ENCODE results near the gene NDUFB5.

Gene NDUFB5

DNA sequence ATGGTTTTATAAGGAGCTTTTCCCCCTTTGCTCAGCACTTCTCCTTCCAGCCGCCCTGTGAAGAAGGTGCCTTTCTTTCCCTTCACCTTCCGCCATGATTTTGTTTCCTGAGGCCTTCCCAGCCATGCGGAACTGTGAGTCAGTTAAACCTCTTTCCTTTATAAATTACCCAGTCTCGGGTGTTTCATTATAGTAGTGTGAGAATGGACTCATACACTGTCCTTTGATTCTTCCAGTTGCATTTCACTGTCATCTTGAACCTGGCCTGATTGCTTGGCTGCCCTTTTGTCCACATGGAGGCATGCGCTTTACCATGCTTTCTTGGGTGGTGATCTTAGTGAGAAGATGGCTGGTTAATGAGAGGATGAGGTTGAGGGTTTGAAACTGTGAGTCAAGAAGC, 71.5 kb downstream of the NDUFB5 start:
- Histone ChIP-seq H3K9me3 (replicated peaks in 1 of 11) (peaks cover 0 to 17% (median 4%) of the 10 kb centered on the region in 11 experiments; a peak in 9 of 22 replicates), H3K4me1 (peaks cover 0 to 9% (median 0%) of the 10 kb centered on the region in 10 experiments; a peak in 3 of 20 replicates), H4K20me1 (peaks cover 0 to 80% (median 35%) of the 10 kb centered on the region in 11 experiments; a peak in 15 of 22 replicates), H3K27me3 (no peaks in the 10 kb centered on the region), H3K9ac (no peak overlapping the region), H3K4me2 (no peak overlapping the region), H3K36me3 (peaks cover 0 to 56% (median 24%) of the 10 kb centered on the region in 11 experiments; a peak in 17 of 22 replicates), H3K27ac (no peak overlapping the region), H3K4me3 (no peak overlapping the region)
- no peak for TF ChIP-seq Cebpa-rat (IDR thresholded peaks at IDR 0.05)

All from BLaER1 treated with 17β-estradiol and CSF1 and Interleukin-3, amounts not matched to agents 10 nM and 100 nM (cell line).